Colonic mucosa (tissue), 4 donors: ENCODE results near the gene CLDN34. TPM values are rescaled to one million over a fixed set of nuclear protein-coding genes. Genes with fewer than 3 reads are reported as not detected.

Experiments
- DNase-seq: peaks from one replicate; pipeline ENCODE4 v3.0.0-alpha.2; 2020
- H3K27ac ChIP-seq: fragments of 200-600 bp; one replicate; pipeline ENCODE4 v1.8.0; 2021
- H3K27me3 ChIP-seq: fragments of 200-600 bp; one replicate; pipeline ENCODE4 v1.8.0; 2021
- H3K36me3 ChIP-seq: fragments of 200-600 bp; one replicate; pipeline ENCODE4 v1.8.0; 2021
- H3K4me1 ChIP-seq: fragments of 200-600 bp; one replicate; pipeline ENCODE4 v1.8.0; 2021; ENCODE audit warnings: mild to moderate bottlenecking
- H3K4me3 ChIP-seq: fragments of 200-600 bp; one replicate; pipeline ENCODE4 v1.8.0; 2021
- H3K9ac ChIP-seq, 2 donors: one replicate each; pipeline ENCODE4 v1.7.0; 2013; ENCODE audit warnings: control low read depth in 2 of 2, low read depth in 2 of 2, low read length in 2 of 2
- H3K9me3 ChIP-seq: fragments of 200-600 bp; one replicate; pipeline ENCODE4 v1.8.0; 2021
- intact Hi-C: fragments of 100-400 bp; cut with DNase I; formaldehyde crosslinking; loops from one replicate; pipeline ENCODE4 v1.14.1; 2022
- total RNA-seq, 2 donors: library from RNA; stranded (reverse); fragmentation: NEBNext Ultra II Directional in 1 of 2; extraction: Animal tissue kit (Norgen Biotek cat#: 25700) in 1 of 2; gene quantifications; one replicate each; pipeline ENCODE4 v1.2.1, GENCODE V29; 2021
- TF ChIP-seq, protein P1 (sequence below): fragments of 200-600 bp; IDR thresholded peaks from one replicate; pipeline ENCODE4 v1.8.0; 2022; ENCODE audit warnings: antibody characterized with exemption, mild to moderate bottlenecking
- donor health status: healthy.
- donor health status: DM: no; HTN: no; CAD: no.
- donor health status: DM: no; HTN: no; CAD: no.

CLDN34 gene
- total RNA-seq, 2 donors from 2014 or later, result 0.24 to 0.27 TPM

DNA sequence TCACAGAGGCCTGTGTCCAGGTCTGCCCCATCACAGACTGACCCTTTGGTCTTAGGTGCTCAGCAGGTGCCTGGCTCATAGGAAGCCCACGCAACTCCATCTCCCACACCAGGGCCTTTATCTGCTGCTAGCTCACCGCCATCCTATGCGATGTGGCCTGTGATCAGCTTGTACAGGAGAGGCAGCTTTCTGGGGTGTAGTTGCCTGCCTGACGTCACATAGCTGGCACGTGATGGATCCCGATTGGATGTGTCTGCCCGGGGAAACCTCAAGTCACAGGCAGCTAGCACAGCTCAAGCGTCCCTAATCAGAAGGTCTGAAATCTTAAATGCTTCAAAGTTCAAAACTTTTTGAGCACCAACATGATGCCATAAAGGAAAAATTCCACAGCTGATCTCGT is 41.2 kb upstream of the CLDN34 start:
- Histone ChIP-seq H3K27me3 (no peaks in the 10 kb centered on the region), H3K9ac (no peak overlapping the region), H3K27ac (no peak overlapping the region), H3K4me1 (no peaks in the 10 kb centered on the region), H3K4me3 (no peak overlapping the region), H3K36me3 (no peaks in the 10 kb centered on the region), H3K9me3 (no peaks in the 10 kb centered on the region)
- intact Hi-C loops, result no loop called here
- TF ChIP-seq, protein P1, sequence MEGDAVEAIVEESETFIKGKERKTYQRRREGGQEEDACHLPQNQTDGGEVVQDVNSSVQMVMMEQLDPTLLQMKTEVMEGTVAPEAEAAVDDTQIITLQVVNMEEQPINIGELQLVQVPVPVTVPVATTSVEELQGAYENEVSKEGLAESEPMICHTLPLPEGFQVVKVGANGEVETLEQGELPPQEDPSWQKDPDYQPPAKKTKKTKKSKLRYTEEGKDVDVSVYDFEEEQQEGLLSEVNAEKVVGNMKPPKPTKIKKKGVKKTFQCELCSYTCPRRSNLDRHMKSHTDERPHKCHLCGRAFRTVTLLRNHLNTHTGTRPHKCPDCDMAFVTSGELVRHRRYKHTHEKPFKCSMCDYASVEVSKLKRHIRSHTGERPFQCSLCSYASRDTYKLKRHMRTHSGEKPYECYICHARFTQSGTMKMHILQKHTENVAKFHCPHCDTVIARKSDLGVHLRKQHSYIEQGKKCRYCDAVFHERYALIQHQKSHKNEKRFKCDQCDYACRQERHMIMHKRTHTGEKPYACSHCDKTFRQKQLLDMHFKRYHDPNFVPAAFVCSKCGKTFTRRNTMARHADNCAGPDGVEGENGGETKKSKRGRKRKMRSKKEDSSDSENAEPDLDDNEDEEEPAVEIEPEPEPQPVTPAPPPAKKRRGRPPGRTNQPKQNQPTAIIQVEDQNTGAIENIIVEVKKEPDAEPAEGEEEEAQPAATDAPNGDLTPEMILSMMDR, result no peak
- no peak for DNase-seq

DNA sequence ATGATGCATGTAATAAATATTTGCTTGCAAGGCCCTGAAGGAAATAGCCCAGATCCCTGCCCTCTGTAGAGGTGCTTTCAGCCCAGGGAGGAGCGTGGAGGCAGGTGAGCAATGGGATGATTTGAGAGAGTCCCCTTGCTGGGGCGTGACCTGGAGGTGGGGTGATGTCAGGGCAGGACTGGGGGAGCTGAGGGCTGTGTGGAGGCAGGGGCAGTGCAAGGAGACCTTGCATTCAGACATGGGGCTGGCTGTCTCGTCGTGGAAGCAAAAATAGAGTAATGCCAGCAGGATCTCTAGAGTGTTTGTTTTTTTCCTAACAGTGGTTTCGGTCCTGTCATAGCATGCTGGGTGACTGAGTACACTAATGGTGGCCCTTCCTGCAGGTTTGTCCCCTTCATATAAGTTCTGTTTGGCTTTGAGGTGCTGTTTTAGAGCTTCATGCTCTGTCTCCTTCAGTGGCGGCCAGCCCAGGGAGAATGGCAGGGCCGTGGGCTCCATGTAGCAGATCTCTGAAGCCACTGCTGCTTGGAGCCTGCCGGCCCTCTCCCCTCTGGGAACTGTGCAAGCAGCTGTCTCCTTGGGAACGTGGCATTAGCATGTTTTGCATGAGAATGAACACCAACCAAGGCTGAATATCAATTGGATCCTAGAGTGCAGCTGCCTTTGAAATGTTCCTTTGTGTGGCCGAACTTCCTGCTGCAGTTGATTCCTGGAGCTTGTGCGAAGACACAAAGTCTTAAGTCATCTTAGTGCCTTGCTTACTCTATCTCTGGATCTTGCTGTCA is 39.3 kb upstream of the CLDN34 start:
- no peaks in the 10 kb centered on the region for H3K9me3 ChIP-seq
- no peak for DNase-seq
- H3K36me3 ChIP-seq, result no peaks in the 10 kb centered on the region
- H3K27ac ChIP-seq, result no peak overlapping the region
- no peak overlapping the region for H3K4me3 ChIP-seq
- H3K9ac ChIP-seq, result no peak overlapping the region
- TF ChIP-seq, protein P1, result no peak
- no peaks in the 10 kb centered on the region for H3K27me3 ChIP-seq
- H3K4me1 ChIP-seq, result no peaks in the 10 kb centered on the region
- intact Hi-C loops, result no loop called here

DNA sequence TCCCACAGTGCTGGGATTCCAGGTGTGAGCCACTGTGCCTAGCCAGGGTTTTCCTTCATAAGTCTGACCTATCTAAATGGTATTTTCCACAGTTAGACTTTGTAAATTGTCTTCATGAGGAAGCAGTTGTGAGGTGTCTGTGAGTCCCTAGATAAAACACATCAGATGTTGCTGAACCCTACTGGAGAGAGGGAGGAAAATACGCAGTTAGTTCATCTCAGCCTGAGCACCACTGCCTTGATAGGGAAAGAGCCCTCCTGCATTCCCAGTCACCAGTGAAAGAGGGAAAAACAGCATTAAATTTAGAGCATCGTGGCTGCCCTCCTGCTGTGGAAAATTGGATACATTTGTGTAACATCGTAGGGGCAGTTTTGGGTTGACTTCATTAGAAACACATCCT is 31.7 kb upstream of the CLDN34 start:
- intact Hi-C loops, result no loop called here

DNA sequence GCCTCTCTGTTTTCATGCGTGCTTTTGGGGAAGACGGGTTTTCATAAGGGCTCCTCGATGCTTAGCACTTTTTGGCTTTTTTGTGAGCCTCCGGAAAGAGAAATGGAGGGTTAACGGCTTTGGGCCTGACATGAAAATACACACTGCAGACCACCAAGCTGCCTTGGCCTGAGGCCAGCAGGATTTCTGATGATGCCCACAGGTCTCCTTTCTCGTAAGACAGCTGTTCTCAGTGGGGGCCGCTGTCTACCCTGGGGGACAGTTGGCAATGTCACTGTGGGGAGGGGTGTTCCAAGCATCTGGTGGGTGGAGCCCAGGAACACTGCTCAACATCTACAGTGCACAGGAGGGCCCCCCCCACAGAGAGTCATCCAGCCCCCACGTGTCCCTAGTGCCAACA is 29.4 kb upstream of the CLDN34 start:
- TF ChIP-seq, protein P1, result no peak
- Histone ChIP-seq H3K27me3 (no peaks in the 10 kb centered on the region), H3K9ac (no peak overlapping the region), H3K36me3 (no peaks in the 10 kb centered on the region), H3K4me3 (no peak overlapping the region), H3K27ac (no peak overlapping the region), H3K4me1 (no peaks in the 10 kb centered on the region), H3K9me3 (no peaks in the 10 kb centered on the region)
- no peak for DNase-seq
- intact Hi-C loops, result no loop called here

More for the DNA sequence above, 31.7 kb upstream of the CLDN34 start:
- TF ChIP-seq, protein P1, result no peak
- Histone ChIP-seq H3K36me3 (no peaks in the 10 kb centered on the region), H3K27ac (no peak overlapping the region), H3K4me1 (no peaks in the 10 kb centered on the region), H3K4me3 (no peak overlapping the region), H3K9me3 (no peaks in the 10 kb centered on the region), H3K9ac (no peak overlapping the region), H3K27me3 (no peaks in the 10 kb centered on the region)
- no peak for DNase-seq

DNA sequence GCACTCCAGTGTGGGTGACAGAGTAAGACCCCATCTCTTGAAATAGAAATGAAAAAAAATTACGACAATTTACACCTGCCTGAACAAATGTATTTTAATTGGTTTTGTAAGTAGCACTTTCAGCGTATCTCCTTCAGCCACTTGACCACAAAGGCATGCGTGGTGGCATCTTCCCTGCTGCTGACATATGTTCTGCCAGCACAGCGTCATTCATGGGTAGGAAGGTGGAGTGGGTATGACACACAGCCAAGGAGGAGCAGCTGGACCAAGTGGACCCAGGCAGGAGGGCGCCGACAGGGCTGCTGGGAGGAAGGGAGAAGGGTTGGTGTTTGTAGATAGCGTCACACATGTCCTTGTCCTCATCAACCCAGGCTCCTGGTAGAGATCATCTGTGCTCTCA is 28.6 kb upstream of the CLDN34 start:
- intact Hi-C loops, result no loop called here
- no peak for DNase-seq
- H3K9ac ChIP-seq, result no peak overlapping the region

More for the DNA sequence above, 28.6 kb upstream of the CLDN34 start:
- H3K4me1 ChIP-seq, result no peaks in the 10 kb centered on the region
- H3K27me3 ChIP-seq, result no peaks in the 10 kb centered on the region
- H3K36me3 ChIP-seq, result no peaks in the 10 kb centered on the region
- H3K4me3 ChIP-seq, result no peak overlapping the region
- no peak overlapping the region for H3K27ac ChIP-seq
- no peaks in the 10 kb centered on the region for H3K9me3 ChIP-seq
- TF ChIP-seq, protein P1, result no peak
